A673 (cell line): ENCODE data around the gene CEP89. TPM values are rescaled to one million over a fixed set of nuclear protein-coding genes. Genes with fewer than 3 reads are reported as not detected.

Experiments used
- BruUV-seq: library from RNA; stranded (reverse); fragments of 400-500 nt; replicated peaks from 2 replicates; lab custom pipeline; 2021; lab: Mats Ljungman, UMichigan
- CTCF ChIA-PET: fragments of 300-600 bp; sonication (Branson Sonifier 250); formaldehyde crosslinking; loops from one replicate; lab custom pipeline; 2022; ENCODE audit warnings: antibody characterized with exemption; lab: Charles Lee
- POLR2A ChIA-PET: fragments of 300-600 bp; sonication (Branson Sonifier 250); formaldehyde crosslinking; loops from one replicate; lab custom pipeline; 2022; ENCODE audit warnings: antibody characterized with exemption; ENCODE audit not compliant: low non-redundant PET; lab: Charles Lee
- DNase-seq: peaks from one replicate; pipeline ENCODE4 v3.0.0-alpha.2; 2015; ENCODE audit warnings: low spot score
- H3K27ac ChIP-seq: fragments of 200-600 bp; sonication (generic); 2 replicates; pipeline ENCODE4 v1.5.1; 2016; ENCODE audit warnings: mixed run types, low read depth, mild to moderate bottlenecking, mixed read lengths, antibody characterized with exemption, low read length; ENCODE audit not compliant: poor library complexity, severe bottlenecking
- H3K27me3 ChIP-seq: fragments of 200-600 bp; sonication (generic); replicated peaks from 2 replicates; pipeline ENCODE4 v1.6.1; 2017; ENCODE audit warnings: mixed run types, low read depth, mild to moderate bottlenecking, mixed read lengths, antibody characterized with exemption, low read length; ENCODE audit not compliant: insufficient read depth, poor library complexity
- H3K36me3 ChIP-seq: fragments of 200-600 bp; sonication (generic); 2 replicates; pipeline ENCODE4 v1.6.1; 2016; ENCODE audit warnings: mixed run types, mild to moderate bottlenecking, mixed read lengths, antibody characterized with exemption, low read length; ENCODE audit not compliant: insufficient read depth, poor library complexity, severe bottlenecking
- H3K4me1 ChIP-seq: fragments of 200-600 bp; sonication (generic); 2 replicates; pipeline ENCODE4 v1.6.1; 2017; ENCODE audit warnings: mixed run types, mild to moderate bottlenecking, mixed read lengths, antibody characterized with exemption, low read length; ENCODE audit not compliant: insufficient read depth, poor library complexity, severe bottlenecking
- H3K4me3 ChIP-seq: fragments of 200-600 bp; sonication (generic); 2 replicates; pipeline ENCODE4 v1.5.1; 2016; ENCODE audit warnings: low read depth, mixed run types, mild to moderate bottlenecking, mixed read lengths, low read length; ENCODE audit not compliant: poor library complexity, severe bottlenecking
- H3K9me3 ChIP-seq: fragments of 200-600 bp; sonication (generic); 2 replicates; pipeline ENCODE4 v1.6.1; 2016; ENCODE audit warnings: mixed run types, low read depth, mild to moderate bottlenecking, mixed read lengths, antibody characterized with exemption, low read length; ENCODE audit not compliant: poor library complexity, severe bottlenecking
- CTCF ChIP-seq: fragments of 300-800, 200-600 bp; sonication (generic); conservative IDR thresholded peaks from 2 replicates; pipeline ENCODE4 v1.5.1; 2017; ENCODE audit warnings: low read depth, mild to moderate bottlenecking, antibody characterized with exemption, low read length, moderate library complexity, mixed read lengths
- EZH2 ChIP-seq: fragments of 200-600 bp; sonication (generic); IDR thresholded peaks from 2 replicates; pipeline ENCODE4 v1.6.1; 2017; ENCODE audit warnings: borderline replicate concordance, low read depth, mild to moderate bottlenecking, mixed read lengths, antibody characterized with exemption, low read length; ENCODE audit not compliant: poor library complexity, severe bottlenecking
- intact Hi-C: fragments of 100-400 bp; cut with micrococcal nuclease; formaldehyde crosslinking; loops from one replicate; pipeline ENCODE4 v1.10.0; 2022; ENCODE audit not compliant: unreplicated experiment
- total RNA-seq: library from RNA; stranded (reverse); gene quantifications from 2 replicates; pipeline ENCODE4 v1.2.3, GENCODE V29; 2021

Gene CEP89
- total RNA-seq, 1 experiment from 2014 or later = 47.2 TPM

DNA sequence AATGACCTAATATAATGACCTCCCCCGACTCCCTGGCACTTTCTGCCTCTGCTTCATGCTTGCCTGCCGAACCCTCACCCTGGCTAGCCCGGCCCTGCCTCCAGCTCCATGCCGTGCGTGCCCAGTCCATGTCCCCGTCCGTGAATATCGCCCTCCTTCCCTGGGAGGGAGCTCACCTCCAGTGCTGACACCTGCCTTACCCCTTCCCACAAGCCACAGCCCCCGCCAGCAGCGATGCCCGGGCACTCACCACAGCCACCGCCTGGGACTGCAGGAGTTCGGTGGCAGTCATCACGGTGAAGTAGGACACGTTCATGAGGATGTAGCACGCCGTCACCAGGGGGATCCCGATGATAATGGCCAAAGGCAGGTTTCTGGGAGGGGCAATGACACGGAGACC lies 112.2 kb downstream of the CEP89 start:
- no TSS peak for BruUV-seq
- H3K27me3 ChIP-seq = no peaks in the 10 kb centered on the region
- H3K9me3 ChIP-seq = no peaks in the 10 kb centered on the region
- intact Hi-C loops = no loop called here
- DNase-seq = no peak
- H3K4me1 ChIP-seq = no peaks in the 10 kb centered on the region
- CTCF ChIA-PET = interaction anchor here (0.7 kb wide), 1 partner anchor 31 kb away, joined by 4 read pairs; no protein-coding TSS in a partner anchor
- POLR2A ChIA-PET = no interaction called here
- TF ChIP-seq EZH2 = no peak
- no peak for TF ChIP-seq CTCF
- H3K27ac ChIP-seq = no peak overlapping the region
- no peaks in the 10 kb centered on the region for H3K36me3 ChIP-seq
- no peak overlapping the region for H3K4me3 ChIP-seq

GRCh38 chr19:32858559-32858958 lies 113.2 kb downstream of the CEP89 start:
- Histone ChIP-seq H3K27ac (no peak overlapping the region), H3K36me3 (no peaks in the 10 kb centered on the region), H3K27me3 (no peaks in the 10 kb centered on the region), H3K9me3 (no peaks in the 10 kb centered on the region), H3K4me3 (no peak overlapping the region), H3K4me1 (peaks cover 6% of the 10 kb centered on the region)
- TF ChIP-seq CTCF (no peak), EZH2 (no peak)
- CTCF ChIA-PET = no interaction called here
- POLR2A ChIA-PET = no interaction called here
- BruUV-seq = no TSS peak
- no peak for DNase-seq
- intact Hi-C loops = no loop called here

DNA sequence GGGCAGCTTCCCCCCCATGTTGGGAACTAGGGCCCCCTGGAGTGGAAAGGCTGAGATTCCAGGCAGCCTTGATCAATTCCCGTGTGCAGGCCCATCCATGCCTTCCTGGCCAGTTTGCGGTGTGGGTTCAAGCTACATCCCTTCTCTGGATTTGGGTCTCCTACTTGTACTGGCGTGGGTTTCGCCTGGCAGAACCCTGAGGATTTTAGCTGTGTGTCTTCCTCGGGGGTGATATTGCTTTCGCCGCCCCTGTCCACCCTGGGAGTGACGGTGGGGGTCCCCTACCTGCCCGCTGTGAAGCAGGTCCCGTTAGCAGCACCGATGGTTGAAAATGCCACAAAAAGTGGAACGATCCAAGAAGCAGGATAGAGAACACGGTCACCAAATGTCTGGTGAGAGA lies 113.6 kb downstream of the CEP89 start:
- H3K9me3 ChIP-seq = no peaks in the 10 kb centered on the region
- ChIA-PET POLR2A (no interaction called here), CTCF (interaction anchor here (0.5 kb wide), 1 partner anchor 290 kb away, joined by 6 read pairs; no protein-coding TSS in a partner anchor)
- H3K27me3 ChIP-seq = no peaks in the 10 kb centered on the region
- no peaks in the 10 kb centered on the region for H3K36me3 ChIP-seq
- DNase-seq = no peak
- no peak overlapping the region for H3K4me3 ChIP-seq
- no TSS peak for BruUV-seq
- intact Hi-C loops = no loop called here
- TF ChIP-seq EZH2 (no peak), CTCF (no peak)
- peaks cover 6% of the 10 kb centered on the region for H3K4me1 ChIP-seq
- H3K27ac ChIP-seq = no peak overlapping the region
